PFSK-1 (cell line): ENCODE results near the gene MAP2K7.

ENCODE experiments used
- FOXP2 ChIP-seq: optimal IDR thresholded peaks from 2 replicates; pipeline ENCODE3; 2011; ENCODE audit warnings: borderline replicate concordance, control low read depth, inconsistent platforms; ENCODE audit not compliant: insufficient read depth; ENCODE audit errors: extremely low read length, extremely low read depth
- POLR2AphosphoS5 ChIP-seq: IDR thresholded peaks from 2 replicates; pipeline ENCODE4 v1.6.1; 2012; ENCODE audit warnings: low read depth, mild to moderate bottlenecking, control low read depth, low read length, moderate library complexity
- REST ChIP-seq, 2 experiments: IDR thresholded peaks; 2 replicates each; pipeline versions ENCODE4 v1.6.1 to v1.8.0; 2011 to 2012; ENCODE audit warnings: low read depth in 2 of 2, low read length in 2 of 2, control low read depth in 1 of 2, inconsistent platforms in 1 of 2, mild to moderate bottlenecking in 1 of 2, moderate library complexity in 1 of 2; ENCODE audit not compliant: insufficient read depth in 1 of 2
- SIN3A ChIP-seq: IDR thresholded peaks from 2 replicates; pipeline ENCODE4 v1.6.1; 2012; ENCODE audit warnings: mild to moderate bottlenecking, low read length, moderate library complexity, borderline replicate concordance; ENCODE audit not compliant: insufficient read depth
- TAF1 ChIP-seq: IDR thresholded peaks from 2 replicates; pipeline ENCODE4 v1.6.1; 2012; ENCODE audit warnings: low read length, control low read depth, borderline replicate concordance; ENCODE audit not compliant: insufficient read depth

The MAP2K7 gene

GRCh38 chr19:7857727-7858108 is 46.0 kb upstream of the MAP2K7 start:
- no peak for TF ChIP-seq POLR2AphosphoS5
- TF ChIP-seq REST (IDR thresholded peaks at IDR 0.05; ENCODE audit: insufficient read depth in 1 of 2, low read depth in 2 of 2, low read length in 2 of 2) = no peak
- TF ChIP-seq SIN3A = no peak
- TF ChIP-seq TAF1 = no peak
- no peak for TF ChIP-seq FOXP2

- no peak for TF ChIP-seq SIN3A
- no peak for TF ChIP-seq REST (IDR thresholded peaks at IDR 0.05; ENCODE audit: insufficient read depth in 1 of 2, low read depth in 2 of 2, low read length in 2 of 2)
- no peak for TF ChIP-seq TAF1
- TF ChIP-seq POLR2AphosphoS5 = no peak
These were observed 45.4 kb upstream of the MAP2K7 start for GRCh38 chr19:7858109-7858770.

DNA sequence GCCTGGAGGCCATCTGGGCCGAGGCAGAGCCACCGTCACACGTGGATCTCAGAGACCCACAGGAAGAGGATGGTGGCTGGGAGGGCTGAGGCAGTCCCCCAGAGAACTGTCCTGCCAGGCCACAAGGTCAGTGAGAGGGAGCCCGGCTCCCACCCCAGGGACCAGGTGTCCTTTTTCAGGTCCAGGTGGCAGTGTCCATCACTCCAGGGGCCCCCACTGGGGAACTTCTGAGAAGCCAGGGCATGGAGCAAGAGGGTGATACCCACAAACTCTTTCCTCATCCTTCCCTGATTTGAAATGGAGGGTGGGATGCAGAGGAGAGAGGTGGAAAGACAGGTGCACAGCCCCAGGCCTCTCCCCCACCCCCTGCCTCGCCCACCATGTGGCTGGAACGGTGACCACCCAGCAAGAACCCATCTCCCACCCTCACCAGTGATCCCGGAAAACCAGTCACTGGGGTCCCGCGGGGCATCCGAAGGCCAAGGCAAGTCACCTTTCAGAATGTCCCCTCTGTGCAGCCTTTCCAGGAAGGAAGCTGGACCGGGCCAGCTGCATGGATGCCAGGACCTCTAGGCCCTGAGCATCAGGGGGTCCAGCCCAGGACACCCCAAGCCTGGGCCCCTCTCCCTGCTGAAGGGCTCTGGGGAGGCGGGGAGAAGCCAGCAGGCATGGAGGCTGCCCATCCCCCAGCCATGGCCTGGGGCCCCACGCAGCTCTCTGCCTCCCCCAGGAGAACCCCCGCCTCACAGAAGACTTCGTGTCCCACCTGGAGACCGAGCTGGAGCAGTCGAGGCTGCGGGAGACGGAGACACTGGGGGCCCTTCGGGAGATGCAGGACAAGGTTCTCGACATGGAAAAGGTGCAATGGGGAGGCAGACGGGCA is 43.6 kb upstream of the MAP2K7 start:
- TF ChIP-seq POLR2AphosphoS5 (no peak), SIN3A (no peak), FOXP2 (no peak), TAF1 (no peak), REST (IDR thresholded peaks at IDR 0.05; ENCODE audit: insufficient read depth in 1 of 2, low read depth in 2 of 2, low read length in 2 of 2) (no peak)

GRCh38 chr19:7860714-7861618 is 42.7 kb upstream of the MAP2K7 start:
- no peak for TF ChIP-seq REST (IDR thresholded peaks at IDR 0.05; ENCODE audit: insufficient read depth in 1 of 2, low read depth in 2 of 2, low read length in 2 of 2)
- TF ChIP-seq FOXP2 = no peak
- no peak for TF ChIP-seq TAF1
- TF ChIP-seq POLR2AphosphoS5 = no peak
- TF ChIP-seq SIN3A = no peak
